Measurements from ENCODE around the gene SCOC. TPM values are rescaled to one million over a fixed set of nuclear protein-coding genes. Genes with fewer than 3 reads are reported as not detected.

SCOC gene
- total and polyA plus RNA-seq, 9 of the 15 experiments (the other 6 are each of a cell fraction or from before 2014, with no cell fraction given), result 16.8 to 110 (median 46.7) TPM

DNA sequence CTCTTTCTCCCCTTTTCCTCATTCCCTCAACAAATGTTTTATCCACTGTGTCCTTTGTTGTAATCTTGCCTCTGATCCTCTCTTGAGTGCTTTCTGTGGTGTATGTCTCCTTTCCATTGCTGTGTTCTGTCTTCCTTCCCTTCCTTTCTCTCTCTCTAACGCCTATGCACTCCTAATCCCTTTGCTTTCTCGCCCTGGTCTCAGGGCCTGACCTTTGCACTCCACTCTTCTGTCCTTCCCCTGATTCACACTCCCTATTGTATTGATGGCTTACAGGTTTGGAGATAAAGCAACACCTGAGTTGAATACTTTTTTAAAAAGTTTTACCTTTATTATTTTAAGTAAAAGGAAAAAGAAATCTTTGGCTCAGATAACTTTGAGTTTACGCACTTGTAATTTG lies 15.6 kb upstream of the SCOC start:
- no peak overlapping the region for H3K4me2 ChIP-seq (ENCODE audit: insufficient read depth, low read length)
- H4K20me1 ChIP-seq (replicated peaks; ENCODE audit: control insufficient read depth, insufficient read depth, low read length), result no peaks in the 10 kb centered on the region
- CTCF ChIA-PET (ENCODE audit: low intra/inter-chr PET ratio), result no interaction called here
- peaks cover 4% of the 10 kb centered on the region in 2 experiments; a peak in 3 of 5 replicates for H3K27me3 ChIP-seq (ENCODE audit: control insufficient read depth in 2 of 2, insufficient read depth in 2 of 2, low read length in 2 of 2)
- ATAC-seq (no peak), DNase-seq (ENCODE audit: extremely low read depth in 1 of 4, low spot score in 3 of 4) (no peak), FAIRE-seq (no peak)
- H3K36me3 ChIP-seq (ENCODE audit: control insufficient read depth, insufficient read depth, low read length), result no peaks in the 10 kb centered on the region
- in situ Hi-C loops (cut with MboI), result loop anchor here (25.0 kb wide), 1 partner anchor 504 kb away; no protein-coding TSS in a partner anchor
- no peak overlapping the region for H3K4me3 ChIP-seq
- intact Hi-C loops (cut with micrococcal nuclease), result no loop called here
- POLR2A ChIA-PET, result no interaction called here
- H3K9ac ChIP-seq (ENCODE audit: insufficient read depth in 1 of 2, low read depth in 2 of 2, low read length in 2 of 2), result no peak overlapping the region
- no peaks in the 10 kb centered on the region for H3K9me1 ChIP-seq (ENCODE audit: control insufficient read depth, insufficient read depth, low read length)
- WGBS (ENCODE audit: insufficient coverage, low coverage, missing lambda C conversion rate), result 3% methylated on average over 3 of the region's 3 CpGs
- H3K27ac ChIP-seq (ENCODE audit: extremely low read depth, low read depth, low read length), result no peak overlapping the region
- no peaks in the 10 kb centered on the region for H3K9me3 ChIP-seq (replicated peaks; ENCODE audit: control insufficient read depth, insufficient read depth, low read depth, low read length)
- no peaks in the 10 kb centered on the region for H3K79me2 ChIP-seq (ENCODE audit: control insufficient read depth, insufficient read depth, low read length)
- no peaks in the 10 kb centered on the region for H3K4me1 ChIP-seq (replicated peaks in 1 of 2; ENCODE audit: control insufficient read depth in 2 of 2, insufficient read depth in 2 of 2, low read length in 2 of 2)
- no peak overlapping the region for H2AFZ ChIP-seq (ENCODE audit: low read depth, low read length)
- TF ChIP-seq, protein P1, sequence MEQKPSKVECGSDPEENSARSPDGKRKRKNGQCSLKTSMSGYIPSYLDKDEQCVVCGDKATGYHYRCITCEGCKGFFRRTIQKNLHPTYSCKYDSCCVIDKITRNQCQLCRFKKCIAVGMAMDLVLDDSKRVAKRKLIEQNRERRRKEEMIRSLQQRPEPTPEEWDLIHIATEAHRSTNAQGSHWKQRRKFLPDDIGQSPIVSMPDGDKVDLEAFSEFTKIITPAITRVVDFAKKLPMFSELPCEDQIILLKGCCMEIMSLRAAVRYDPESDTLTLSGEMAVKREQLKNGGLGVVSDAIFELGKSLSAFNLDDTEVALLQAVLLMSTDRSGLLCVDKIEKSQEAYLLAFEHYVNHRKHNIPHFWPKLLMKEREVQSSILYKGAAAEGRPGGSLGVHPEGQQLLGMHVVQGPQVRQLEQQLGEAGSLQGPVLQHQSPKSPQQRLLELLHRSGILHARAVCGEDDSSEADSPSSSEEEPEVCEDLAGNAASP (IDR thresholded peaks at IDR 0.05), result no peak
- TF ChIP-seq, protein P2, sequence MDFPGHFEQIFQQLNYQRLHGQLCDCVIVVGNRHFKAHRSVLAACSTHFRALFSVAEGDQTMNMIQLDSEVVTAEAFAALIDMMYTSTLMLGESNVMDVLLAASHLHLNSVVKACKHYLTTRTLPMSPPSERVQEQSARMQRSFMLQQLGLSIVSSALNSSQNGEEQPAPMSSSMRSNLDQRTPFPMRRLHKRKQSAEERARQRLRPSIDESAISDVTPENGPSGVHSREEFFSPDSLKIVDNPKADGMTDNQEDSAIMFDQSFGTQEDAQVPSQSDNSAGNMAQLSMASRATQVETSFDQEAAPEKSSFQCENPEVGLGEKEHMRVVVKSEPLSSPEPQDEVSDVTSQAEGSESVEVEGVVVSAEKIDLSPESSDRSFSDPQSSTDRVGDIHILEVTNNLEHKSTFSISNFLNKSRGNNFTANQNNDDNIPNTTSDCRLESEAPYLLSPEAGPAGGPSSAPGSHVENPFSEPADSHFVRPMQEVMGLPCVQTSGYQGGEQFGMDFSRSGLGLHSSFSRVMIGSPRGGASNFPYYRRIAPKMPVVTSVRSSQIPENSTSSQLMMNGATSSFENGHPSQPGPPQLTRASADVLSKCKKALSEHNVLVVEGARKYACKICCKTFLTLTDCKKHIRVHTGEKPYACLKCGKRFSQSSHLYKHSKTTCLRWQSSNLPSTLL (IDR thresholded peaks at IDR 0.05), result no peak
- TF ChIP-seq NFE2 (IDR thresholded peaks at IDR 0.05; ENCODE audit: low read depth) (no peak), HLTF (IDR thresholded peaks at IDR 0.05) (no peak), ELF1 (tag; IDR thresholded peaks at IDR 0.05) (no peak), MAFG (tag; conservative IDR thresholded peaks at IDR 0.05) (no peak), JUNB (CRISPR knock-in tag; conservative IDR thresholded peaks at IDR 0.05) (no peak), ETV5 (CRISPR knock-in tag; IDR thresholded peaks at IDR 0.05; ENCODE audit: low read depth) (no peak)
- TF ChIP-seq, protein P3, sequence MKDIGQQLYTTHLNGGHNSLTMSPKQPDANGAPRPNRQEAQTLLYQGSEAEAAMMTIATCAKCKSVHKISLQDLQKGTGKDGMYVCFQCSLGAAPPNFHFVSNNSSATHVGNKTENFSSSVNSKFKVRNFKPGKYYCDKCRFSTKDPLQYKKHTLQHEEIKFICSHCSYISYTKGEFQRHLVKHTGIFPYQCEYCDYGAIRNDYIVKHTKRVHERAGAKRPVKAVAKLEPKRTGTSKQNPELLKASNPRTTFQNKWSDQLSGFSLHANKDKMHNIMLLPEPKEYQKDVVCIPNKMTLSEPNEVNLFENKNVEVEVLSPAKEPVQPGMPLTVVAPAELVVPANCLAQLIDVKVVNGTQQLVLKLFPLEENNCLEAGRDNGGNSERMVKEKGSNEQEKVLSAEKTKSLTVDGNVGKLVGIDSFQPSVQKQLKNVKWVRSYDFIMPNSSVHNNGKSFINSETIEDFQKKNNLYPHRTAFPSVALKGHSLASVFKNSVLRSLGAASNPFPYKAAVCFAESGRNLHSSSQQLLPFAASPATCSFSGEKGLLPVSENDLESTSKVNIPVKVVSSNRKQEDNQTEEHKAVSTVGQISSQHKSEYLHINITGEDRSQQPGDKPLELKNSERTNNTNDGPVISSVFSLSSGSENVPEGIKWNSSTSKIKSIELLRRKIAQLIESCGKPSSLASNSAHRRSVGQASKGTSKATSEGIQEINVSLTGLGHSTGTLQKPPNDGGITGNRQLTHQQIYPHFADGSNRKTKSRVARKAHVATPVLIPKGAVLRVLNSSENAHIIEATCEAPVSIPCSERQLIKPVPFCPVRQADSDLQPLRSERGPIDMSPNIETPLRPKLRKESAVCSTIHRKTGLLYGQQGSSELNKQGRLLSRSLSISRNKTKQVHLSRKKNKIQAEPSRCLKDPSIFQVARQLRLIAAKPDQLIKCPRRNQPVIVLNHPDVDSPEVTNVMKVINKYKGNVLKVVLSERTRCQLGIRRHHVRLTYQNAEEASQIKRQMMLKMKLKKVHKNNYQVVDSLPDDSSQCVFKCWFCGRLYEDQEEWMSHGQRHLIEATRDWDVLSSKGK (CRISPR knock-in tag; IDR thresholded peaks at IDR 0.05), result no peak
- TF ChIP-seq, protein P4, sequence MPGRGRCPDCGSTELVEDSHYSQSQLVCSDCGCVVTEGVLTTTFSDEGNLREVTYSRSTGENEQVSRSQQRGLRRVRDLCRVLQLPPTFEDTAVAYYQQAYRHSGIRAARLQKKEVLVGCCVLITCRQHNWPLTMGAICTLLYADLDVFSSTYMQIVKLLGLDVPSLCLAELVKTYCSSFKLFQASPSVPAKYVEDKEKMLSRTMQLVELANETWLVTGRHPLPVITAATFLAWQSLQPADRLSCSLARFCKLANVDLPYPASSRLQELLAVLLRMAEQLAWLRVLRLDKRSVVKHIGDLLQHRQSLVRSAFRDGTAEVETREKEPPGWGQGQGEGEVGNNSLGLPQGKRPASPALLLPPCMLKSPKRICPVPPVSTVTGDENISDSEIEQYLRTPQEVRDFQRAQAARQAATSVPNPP (IDR thresholded peaks at IDR 0.05; ENCODE audit: borderline replicate concordance, insufficient read depth, insufficient read length), result no peak
- TF ChIP-seq, protein P5, sequence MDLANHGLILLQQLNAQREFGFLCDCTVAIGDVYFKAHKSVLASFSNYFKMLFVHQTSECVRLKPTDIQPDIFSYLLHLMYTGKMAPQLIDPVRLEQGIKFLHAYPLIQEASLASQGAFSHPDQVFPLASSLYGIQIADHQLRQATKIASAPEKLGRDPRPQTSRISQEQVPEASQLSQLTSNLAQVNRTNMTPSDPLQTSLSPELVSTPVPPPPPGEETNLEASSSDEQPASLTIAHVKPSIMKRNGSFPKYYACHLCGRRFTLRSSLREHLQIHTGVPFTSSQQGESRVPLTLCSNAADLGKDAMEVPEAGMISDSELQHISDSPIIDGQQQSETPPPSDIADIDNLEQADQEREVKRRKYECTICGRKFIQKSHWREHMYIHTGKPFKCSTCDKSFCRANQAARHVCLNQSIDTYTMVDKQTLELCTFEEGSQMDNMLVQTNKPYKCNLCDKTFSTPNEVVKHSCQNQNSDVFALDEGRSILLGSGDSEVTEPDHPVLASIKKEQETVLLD (IDR thresholded peaks at IDR 0.05), result no peak
- no TSS peak for BruUV-seq (replicated peaks)
